ENCODE measurements around the gene TPRA1. TPM values are rescaled to one million over a fixed set of nuclear protein-coding genes. Genes with fewer than 3 reads are reported as not detected.
A peak's percentile ranks its signal among the peaks of the same experiment; 100 is the strongest.

The TPRA1 gene
- total and polyA plus RNA-seq, 2 of the 4 experiments (the other 2 are of a cell fraction): 17.9 to 40.1 TPM

GRCh38 chr3:127569160-127569559, 21.4 kb downstream of the TPRA1 start:
- no peak overlapping the region for H2BK5ac ChIP-seq (ENCODE audit: low read depth, low read length, poor library complexity, severe bottlenecking)
- WGBS, 2 experiments (ENCODE audit: extremely low coverage in 2 of 2, insufficient read length in 1 of 2): 100% methylated on average over 1 of the region's 1 CpG; no CpG with 5 or more reads in 1 of the 2 experiments
- H2BK20ac ChIP-seq (ENCODE audit: low read depth, low read length): no peak overlapping the region
- ChIA-PET POLR2A (ENCODE audit: unreplicated experiment) (no interaction called here), CTCF (no interaction called here)
- peaks cover 39% of the 10 kb centered on the region for H3K36me3 ChIP-seq (ENCODE audit: control insufficient read depth, insufficient read depth, low read length)
- no peak overlapping the region for H2BK15ac ChIP-seq (ENCODE audit: low read depth, low read length)
- H3K9ac ChIP-seq (ENCODE audit: low read depth, low read length): no peak overlapping the region
- H3K4me2 ChIP-seq (ENCODE audit: low read depth, low read length): no peak overlapping the region
- no peaks in the 10 kb centered on the region for H3K9me3 ChIP-seq (ENCODE audit: control insufficient read depth, insufficient read depth, low read length)
- no peak overlapping the region for H3K18ac ChIP-seq (ENCODE audit: low read depth, low read length)
- H2AK5ac ChIP-seq (ENCODE audit: low read depth, low read length): no peak overlapping the region
- no peak overlapping the region for H3K14ac ChIP-seq (replicated peaks; ENCODE audit: low read depth, low read length)
- H3K4ac ChIP-seq (ENCODE audit: low read depth, low read length): no peak overlapping the region
- no peak overlapping the region for H2AFZ ChIP-seq (replicated peaks; ENCODE audit: low read length, poor library complexity)
- no peak overlapping the region for H3K23ac ChIP-seq (ENCODE audit: low read depth, low read length)
- peak overlapping the region; percentile 57 for H2AK9ac ChIP-seq (replicated peaks; ENCODE audit: low read depth, low read length, poor library complexity)
- H3K79me1 ChIP-seq (ENCODE audit: low read depth in 1 of 2, low read length in 2 of 2): 0 out of 4 replicates have a peak, but pooled peaks cover 0 to 2% of the 10 kb centered on the region in 2 experiments
- H3K27ac ChIP-seq (ENCODE audit: insufficient read depth, low read length): no peak overlapping the region
- DNase-seq (no peak), ATAC-seq (ENCODE audit: low read depth) (no peak)
- H3K4me3 ChIP-seq (ENCODE audit: insufficient read depth, low read depth, low read length): no peak overlapping the region
- H4K5ac ChIP-seq (ENCODE audit: low read depth, low read length): no peak overlapping the region
- intact Hi-C loops (cut with micrococcal nuclease) (no loop called here), in situ Hi-C loops (cut with MboI; ENCODE audit: low sequenced_read_pairs) (no loop called here), dilution Hi-C loops (cut with HindIII; ENCODE audit: low sequenced_read_pairs, unreplicated experiment) (no loop called here)
- peaks cover 7% of the 10 kb centered on the region; the same call in 1 of the 2 replicates for H3K9me1 ChIP-seq (ENCODE audit: insufficient read depth, low read length)
- no peaks in the 10 kb centered on the region for H3K27me3 ChIP-seq (ENCODE audit: control insufficient read depth, insufficient read depth, low read length)
- H3K4me1 ChIP-seq (ENCODE audit: control insufficient read depth, insufficient read depth, low read length): no peaks in the 10 kb centered on the region
- H4K8ac ChIP-seq (ENCODE audit: low read depth in 2 of 2, low read length in 2 of 2): no peak overlapping the region
- H4K91ac ChIP-seq (ENCODE audit: insufficient read depth, low read depth, low read length): no peak overlapping the region
- H3K56ac ChIP-seq (ENCODE audit: extremely low read depth, insufficient read depth, low read length): no peak overlapping the region
- BruUV-seq (replicated peaks): no TSS peak
- peaks cover 2% of the 10 kb centered on the region; the same call in 1 of the 2 replicates for H4K20me1 ChIP-seq (ENCODE audit: insufficient read depth, low read length)
- TF ChIP-seq MXI1 (IDR thresholded peaks at IDR 0.05; ENCODE audit: borderline replicate concordance, low read depth, low read length): no peak
- TF ChIP-seq CHD1 (IDR thresholded peaks at IDR 0.05; ENCODE audit: low read depth, low read length): no peak
- no peak for TF ChIP-seq CTCF (conservative IDR thresholded peaks at IDR 0.05; ENCODE audit: low read depth, low read length)
- no peak for TF ChIP-seq CEBPB (IDR thresholded peaks at IDR 0.05; ENCODE audit: low read depth, low read length)
- TF ChIP-seq RCOR1 (IDR thresholded peaks at IDR 0.05; ENCODE audit: insufficient replicate concordance, low read length): no peak
- TF ChIP-seq MAFK (IDR thresholded peaks at IDR 0.05; ENCODE audit: low read depth, low read length): no peak
- TF ChIP-seq SMC3 (IDR thresholded peaks at IDR 0.05; ENCODE audit: low read depth, low read length): no peak
- no peak for TF ChIP-seq USF2 (IDR thresholded peaks at IDR 0.05; ENCODE audit: low read depth, low read length)
- TF ChIP-seq RFX5 (IDR thresholded peaks at IDR 0.05; ENCODE audit: low read depth, low read length): no peak
- no peak for TF ChIP-seq RAD21 (IDR thresholded peaks at IDR 0.05; ENCODE audit: low read length)
- TF ChIP-seq, protein P1, sequence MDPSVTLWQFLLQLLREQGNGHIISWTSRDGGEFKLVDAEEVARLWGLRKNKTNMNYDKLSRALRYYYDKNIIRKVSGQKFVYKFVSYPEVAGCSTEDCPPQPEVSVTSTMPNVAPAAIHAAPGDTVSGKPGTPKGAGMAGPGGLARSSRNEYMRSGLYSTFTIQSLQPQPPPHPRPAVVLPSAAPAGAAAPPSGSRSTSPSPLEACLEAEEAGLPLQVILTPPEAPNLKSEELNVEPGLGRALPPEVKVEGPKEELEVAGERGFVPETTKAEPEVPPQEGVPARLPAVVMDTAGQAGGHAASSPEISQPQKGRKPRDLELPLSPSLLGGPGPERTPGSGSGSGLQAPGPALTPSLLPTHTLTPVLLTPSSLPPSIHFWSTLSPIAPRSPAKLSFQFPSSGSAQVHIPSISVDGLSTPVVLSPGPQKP (IDR thresholded peaks at IDR 0.05; ENCODE audit: borderline replicate concordance, low read depth, low read length): no peak
- TF ChIP-seq NFE2L2 (IDR thresholded peaks at IDR 0.05; ENCODE audit: low read depth, low read length): no peak
- no peak overlapping the region for H2BK120ac ChIP-seq (ENCODE audit: low read depth, low read length)
